GM12878 (cell line): ENCODE data around the gene PPP6R2. TPM values are rescaled to one million over a fixed set of nuclear protein-coding genes. Genes with fewer than 3 reads are reported as not detected.

Source experiments
- ASH2L ChIP-seq: fragments of 300-600, 200-600 bp; sonication (generic); IDR thresholded peaks from 2 replicates; pipeline ENCODE4 v1.6.1; 2017; ENCODE audit warnings: low read depth, mild to moderate bottlenecking, borderline replicate concordance
- CBX3 ChIP-seq: fragments of 200-600 bp; sonication (generic); IDR thresholded peaks from 2 replicates; pipeline ENCODE4 v1.6.1; 2016; ENCODE audit warnings: low read depth, borderline replicate concordance
- CREB1 ChIP-seq: IDR thresholded peaks from 2 replicates; pipeline ENCODE4 v1.6.1; 2012; ENCODE audit warnings: low read depth, mild to moderate bottlenecking, inconsistent platforms
- ETV6 ChIP-seq, 2 experiments: fragments of 450-650 bp in 1 of 2; IDR thresholded peaks in 1 of 2; conservative IDR thresholded peaks in 1 of 2; 2 replicates each; pipeline ENCODE4 v1.6.1; 2014; ENCODE audit warnings: antibody characterized with exemption in 1 of 2, borderline replicate concordance in 1 of 2, low read depth in 1 of 2, mild to moderate bottlenecking in 1 of 2, moderate library complexity in 1 of 2
- HDAC2 ChIP-seq: fragments of 200-600 bp; sonication (generic); IDR thresholded peaks from 2 replicates; pipeline ENCODE4 v1.6.1; 2017
- IKZF1 ChIP-seq: fragments of 450-650 bp; conservative IDR thresholded peaks from 2 replicates; pipeline ENCODE4 v1.6.1; 2017; ENCODE audit warnings: antibody characterized with exemption, mild to moderate bottlenecking
- JUNB ChIP-seq: IDR thresholded peaks from 2 replicates; pipeline ENCODE4 v1.6.1; 2016; ENCODE audit warnings: antibody characterized with exemption, mild to moderate bottlenecking
- KAT2A ChIP-seq: conservative IDR thresholded peaks from 2 replicates; pipeline ENCODE4 v1.6.1; 2011; ENCODE audit warnings: low read depth, low read length; ENCODE audit not compliant: control insufficient read depth
- MEF2A ChIP-seq: IDR thresholded peaks from 2 replicates; pipeline ENCODE4 v1.6.1; 2011; ENCODE audit warnings: low read depth, mild to moderate bottlenecking, low read length, moderate library complexity; ENCODE audit not compliant: insufficient read depth
- NFXL1 ChIP-seq: fragments of 450-650 bp; IDR thresholded peaks from 2 replicates; pipeline ENCODE4 v1.6.1; 2017; ENCODE audit warnings: antibody characterized with exemption, mild to moderate bottlenecking, borderline replicate concordance
- PAX8 ChIP-seq: fragments of 450-650 bp; IDR thresholded peaks from 2 replicates; pipeline ENCODE4 v1.6.1; 2017; ENCODE audit warnings: mild to moderate bottlenecking, moderate library complexity
- POLR2A ChIP-seq: IDR thresholded peaks from 2 replicates; pipeline ENCODE4 v1.6.1; 2011; ENCODE audit warnings: low read depth, mild to moderate bottlenecking, low read length
- RAD21 ChIP-seq: IDR thresholded peaks from 2 replicates; pipeline ENCODE4 v1.6.1; 2011; ENCODE audit warnings: mild to moderate bottlenecking, low read depth, low read length, moderate library complexity; ENCODE audit not compliant: insufficient read depth
- RAD51 ChIP-seq: fragments of 450-650 bp; IDR thresholded peaks from 2 replicates; pipeline ENCODE4 v1.6.1; 2016; ENCODE audit warnings: moderate library complexity, mild to moderate bottlenecking, inconsistent platforms
- RB1 ChIP-seq: fragments of 450-650 bp; formaldehyde crosslinking; IDR thresholded peaks from 2 replicates; pipeline ENCODE4 v1.6.1; 2017; ENCODE audit warnings: mild to moderate bottlenecking, borderline replicate concordance
- RCOR1 ChIP-seq: conservative IDR thresholded peaks from 2 replicates; pipeline ENCODE4 v1.6.1; 2012; ENCODE audit warnings: low read depth, low read length, improper control_type of control experiment
- REST ChIP-seq: IDR thresholded peaks from 2 replicates; pipeline ENCODE4 v1.6.1; 2012; ENCODE audit warnings: mild to moderate bottlenecking, low read depth, low read length
- SIN3A ChIP-seq: IDR thresholded peaks from 2 replicates; pipeline ENCODE4 v1.6.1; 2012; ENCODE audit warnings: low read depth, low read length, improper control_type of control experiment
- SRF ChIP-seq, 2 experiments: IDR thresholded peaks; 2 replicates each; pipeline ENCODE4 v1.6.1; 2011; ENCODE audit warnings: low read depth in 2 of 2, low read length in 2 of 2, mild to moderate bottlenecking in 1 of 2, moderate library complexity in 1 of 2
- SUZ12 ChIP-seq: fragments of 200-600 bp; sonication (generic); IDR thresholded peaks from one replicate; pipeline ENCODE4 v1.6.1; 2018; ENCODE audit warnings: antibody characterized with exemption, mild to moderate bottlenecking; ENCODE audit not compliant: unreplicated experiment
- TCF7 ChIP-seq: IDR thresholded peaks from 2 replicates; pipeline ENCODE4 v1.6.1; 2014; ENCODE audit warnings: antibody characterized with exemption, borderline replicate concordance
- ZBTB11 ChIP-seq: fragments of 450-650 bp; formaldehyde crosslinking; IDR thresholded peaks from 2 replicates; pipeline ENCODE4 v1.5.0; 2022; ENCODE audit warnings: mild to moderate bottlenecking, missing genetic modification characterization
- ZNF207 ChIP-seq: fragments of 450-650 bp; IDR thresholded peaks from 2 replicates; pipeline ENCODE4 v1.6.1; 2014; ENCODE audit warnings: antibody characterized with exemption, mild to moderate bottlenecking, borderline replicate concordance
- ZNF622 ChIP-seq: fragments of 450-650 bp; IDR thresholded peaks from 2 replicates; pipeline ENCODE4 v1.6.1; 2017; ENCODE audit warnings: mild to moderate bottlenecking, inconsistent platforms
- ZZZ3 ChIP-seq: IDR thresholded peaks from 2 replicates; pipeline ENCODE4 v1.6.1; 2011; ENCODE audit warnings: low read depth; ENCODE audit not compliant: control insufficient read depth, insufficient read length
- polyA plus RNA-seq, 11 experiments: library from polyadenylated mRNA; depleted of rRNA in 4 of 11; unstranded in 6 of 11; stranded (reverse) in 5 of 11; fragments of >200 nt; fragmentation: Nextera tagmentation in 4 of 11; fragmentation: Illumina TruSeq in 1 of 11; extraction: Ambion mirVana in 4 of 11; extraction: Trizol in 1 of 11; gene quantifications; 1 replicate in 1 of 11; 2 replicates in 10 of 11; pipeline versions ENCODE4 v1.2.1 to v1.2.3, GENCODE V29; 2011 to 2016; ENCODE audit warnings: inconsistent platforms in 2 of 11, missing spikeins in 2 of 11, low read depth in 1 of 11
- total RNA-seq, 4 experiments: library from RNA; depleted of rRNA in 3 of 4; stranded (reverse); fragments of >200 nt in 3 of 4; fragmentation: Illumina TruSeq in 1 of 4; extraction: Trizol in 1 of 4; gene quantifications; 2 replicates each; pipeline versions ENCODE4 v1.2.1 to v1.2.3, GENCODE V29; 2013 to 2021

The PPP6R2 gene
- total and polyA plus RNA-seq, 10 of the 15 experiments (the other 5 are each of a cell fraction or from before 2014, with no cell fraction given), result 0.29 to 52.6 (median 25.4) TPM

GRCh38 chr22:50314455-50315288 is 28.5 kb upstream of the PPP6R2 start (continued):
- TF ChIP-seq REST, result no peak
- peak; percentile 81 for TF ChIP-seq JUNB
- TF ChIP-seq RAD21, result no peak
- TF ChIP-seq IKZF1, result peak; percentile 88
- no peak for TF ChIP-seq ZZZ3
- TF ChIP-seq RB1, result 0 out of 2 replicates have a peak, but pooled peaks have one; percentile 14
- TF ChIP-seq SUZ12, result no peak
- peak; percentile 87 for TF ChIP-seq POLR2A
- no peak for TF ChIP-seq CBX3
- TF ChIP-seq HDAC2, result no peak
- no peak for TF ChIP-seq ZNF622
- TF ChIP-seq MEF2A, result peak; percentile 42; the same call in 1 of the 2 replicates
- TF ChIP-seq CREB1, result peak; percentile 59
- TF ChIP-seq TCF7, result no peak
- TF ChIP-seq NFXL1, result no peak
- TF ChIP-seq SIN3A, result no peak
- peak in 1 of 2 experiments; percentile 61; a peak in 1 of 4 replicates for TF ChIP-seq ETV6 (conservative IDR thresholded peaks at IDR 0.05 in 1 of 2, IDR thresholded peaks at IDR 0.05 in 1 of 2; ENCODE audit: borderline replicate concordance in 1 of 2, low read depth in 1 of 2)
- peak; percentile 95; the same call in 1 of the 2 replicates for TF ChIP-seq ASH2L
- no peak for TF ChIP-seq RCOR1
- TF ChIP-seq SRF (IDR thresholded peaks at IDR 0.05; ENCODE audit: low read depth in 2 of 2, low read length in 2 of 2), result no peak
- TF ChIP-seq RAD51, result no peak
- no peak for TF ChIP-seq ZBTB11
- TF ChIP-seq KAT2A, result no peak
- TF ChIP-seq ZNF207, result no peak
- no peak for TF ChIP-seq PAX8
